GM03348 (cell line): ENCODE measurements around the gene HOXC11.

Experiments
- DNase-seq: peaks from one replicate; pipeline ENCODE4 v3.0.0; 2012; ENCODE audit warnings: low spot score

The HOXC11 gene

GRCh38 chr12:53974084-53975063, 1.4 kb downstream of the HOXC11 start, which contains the start of gene HOTAIR:
Gene HOTAIR, minus strand, starts transcription at chr12:53974954.
- DNase-seq = peak; percentile 88

- DNase-seq = no peak
Observed at GRCh38 chr12:53975064-53975471, 2.1 kb downstream of the HOXC11 start.

GRCh38 chr12:53975479-53976152, 2.7 kb downstream of the HOXC11 start:
- DNase-seq = no peak

GRCh38 chr12:53976172-53976822, 3.4 kb downstream of the HOXC11 start:
- no peak for DNase-seq

GRCh38 chr12:53976823-53977595, 4.1 kb downstream of the HOXC11 start:
- no peak for DNase-seq

GRCh38 chr12:53977596-53978445, 4.9 kb downstream of the HOXC11 start:
- DNase-seq = no peak

- peak; percentile 86 for DNase-seq
Observed at GRCh38 chr12:53978477-53979356, 5.8 kb downstream of the HOXC11 start.

GRCh38 chr12:53980104-53980801, 7.3 kb downstream of the HOXC11 start:
- DNase-seq = peak; percentile 78

GRCh38 chr12:53980802-53981496, 8.0 kb downstream of the HOXC11 start:
- DNase-seq = no peak

- DNase-seq = peak; percentile 72
Observed at GRCh38 chr12:53981634-53982565, 9.0 kb downstream of the HOXC11 start.

GRCh38 chr12:53982648-53983567, 10.0 kb downstream of the HOXC11 start:
- DNase-seq = no peak

GRCh38 chr12:53983568-53983949, 10.6 kb downstream of the HOXC11 start:
- no peak for DNase-seq

GRCh38 chr12:53983950-53984572, 11.1 kb downstream of the HOXC11 start:
- DNase-seq = no peak

GRCh38 chr12:53984901-53985691, 12.2 kb downstream of the HOXC11 start, which contains the start of gene HOXC10:
Gene HOXC10, plus strand, starts transcription at chr12:53985146. Its CDS starts 114 bp downstream, at chr12:53985260.
- peak; percentile 91 for DNase-seq

- DNase-seq = no peak
Observed at GRCh38 chr12:53985692-53985993, 12.7 kb downstream of the HOXC11 start.
